HT-29 (cell line): Measurements from ENCODE around the gene TBC1D5. TPM values are rescaled to one million over a fixed set of nuclear protein-coding genes. Genes with fewer than 3 reads are reported as not detected.

Experiments used
- DNase-seq: peaks from one replicate; pipeline ENCODE4 v3.0.0-alpha.2; 2015; ENCODE audit warnings: low spot score
- small RNA-seq: library from RNA; depleted of rRNA; stranded (forward); fragments of <200 nt; gene quantifications from one replicate; pipeline ENCODE3, GENCODE V24; 2014
- total RNA-seq: library from RNA; depleted of rRNA; stranded (reverse); fragments of >200 nt; shearing (Covaris generic); gene quantifications from 2 replicates; pipeline ENCODE4 v1.2.3, GENCODE V29; 2014

Gene TBC1D5
- total RNA-seq, 1 experiment from 2014 or later, result 9.8 TPM

DNA sequence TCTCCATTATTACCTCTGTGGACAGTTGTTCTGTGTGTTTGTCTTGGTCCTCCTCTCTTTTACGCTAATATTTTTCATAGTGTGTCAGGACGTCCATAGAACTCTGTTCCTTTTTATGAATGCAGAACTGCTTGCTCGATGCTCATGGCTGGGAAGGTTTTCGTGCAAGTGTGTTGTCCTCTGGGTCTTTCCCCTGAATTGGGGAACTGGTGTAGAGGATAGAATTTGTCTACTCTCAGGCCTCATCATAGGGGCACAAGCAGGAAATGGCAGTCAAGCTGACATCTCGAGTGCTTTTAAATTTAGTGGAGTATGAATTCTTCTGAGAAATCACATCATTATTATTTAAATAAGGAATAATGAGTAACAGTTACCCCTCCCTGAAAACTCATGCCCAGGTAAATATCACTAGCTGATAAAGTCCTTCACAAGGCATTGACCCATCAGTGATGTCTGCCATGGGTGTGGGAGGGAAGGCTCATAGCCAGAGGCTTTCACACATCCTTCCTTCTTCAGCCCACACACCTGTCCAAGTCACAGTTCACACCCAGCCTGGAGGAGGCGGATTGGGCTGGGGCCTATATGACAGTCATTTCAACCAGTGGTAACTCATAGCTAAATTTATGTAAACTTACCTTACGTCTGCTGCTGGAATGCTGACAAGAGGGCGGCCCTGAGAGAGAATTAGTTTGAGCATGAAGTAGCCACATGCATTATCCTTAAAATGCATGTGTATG lies 631.6 kb downstream of the TBC1D5 start:
- DNase-seq, result no peak

Small RNA genes within 50 kb of the gene (small RNA-seq; reads per million reads assigned to genes)
- not detected for gene AC104451.1
- gene RNU7-10P, result not detected
